Sigmoid colon (tissue), 7 donors: ENCODE results near the gene RCSD1. TPM values are rescaled to one million over a fixed set of nuclear protein-coding genes. Genes with fewer than 3 reads are reported as not detected.

Source experiments
- DNase-seq: peaks from one replicate; pipeline ENCODE4 v3.0.0-alpha.2; 2019
- H3K27ac ChIP-seq, 4 donors: fragments of 200-600 bp; sonication (generic); one replicate each; pipeline ENCODE4 v1.5.1; 2016 to 2019; ENCODE audit warnings: mild to moderate bottlenecking in 1 of 4
- H3K27me3 ChIP-seq, 3 donors: fragments of 200-600 bp; sonication (generic); one replicate each; pipeline ENCODE4 v1.5.1; 2019; ENCODE audit warnings: mild to moderate bottlenecking in 1 of 3
- H3K36me3 ChIP-seq, 4 donors: fragments of 200-600 bp; sonication (generic); one replicate each; pipeline ENCODE4 v1.5.1; 2016 to 2019
- H3K4me1 ChIP-seq, 4 donors: fragments of 200-600 bp; sonication (generic); one replicate each; pipeline ENCODE4 v1.5.1; 2017 to 2019
- H3K4me3 ChIP-seq, 4 donors: fragments of 200-600 bp; sonication (generic); one replicate each; pipeline ENCODE4 v1.5.1; 2017 to 2019; ENCODE audit warnings: mild to moderate bottlenecking in 2 of 4, moderate library complexity in 1 of 4
- H3K9me3 ChIP-seq, 4 donors: fragments of 200-600 bp in 3 of 4; sonication (generic) in 3 of 4; one replicate each; pipeline versions ENCODE4 v1.5.1 to v1.6.1; 2013 to 2019
- EP300 ChIP-seq, 4 donors: sonication (generic); formaldehyde crosslinking; IDR thresholded peaks; one replicate each; pipeline ENCODE4 v1.6.1; 2017; ENCODE audit warnings: antibody characterized with exemption in 4 of 4
- POLR2A ChIP-seq, 2 donors: fragments of 450-650 bp; IDR thresholded peaks; one replicate each; pipeline ENCODE4 v1.6.1; 2016; ENCODE audit warnings: antibody characterized with exemption in 2 of 2, mild to moderate bottlenecking in 2 of 2, moderate library complexity in 2 of 2
- POLR2AphosphoS5 ChIP-seq, 4 donors: sonication (generic); formaldehyde crosslinking; IDR thresholded peaks; one replicate each; pipeline ENCODE4 v1.6.1; 2017; ENCODE audit warnings: antibody characterized with exemption in 4 of 4
- WGBS, 2 donors: extraction: QIAGEN DNeasy Blood & Tissue Kit; methylation state at CpG; one replicate each; pipeline ENCODE4 v1.1.7; 2013; 5-methylcytosine and 5-hydroxymethylcytosine counted together
- intact Hi-C: fragments of 100-400 bp; cut with DNase I; formaldehyde crosslinking; loops from one replicate; pipeline ENCODE4 v1.15.1; 2023
- polyA plus RNA-seq, 3 donors: library from polyadenylated mRNA; stranded (reverse); fragments of 200-250 nt; gene quantifications; one replicate each; pipeline ENCODE4 v1.2.3, GENCODE V29; 2013
- total RNA-seq, 4 donors: library from RNA; depleted of rRNA; stranded (reverse); fragments of >200 nt; gene quantifications; one replicate each; pipeline ENCODE4 v1.1.0, GENCODE V29; 2016
- TF ChIP-seq, protein P1 (sequence below), 4 experiments: fragments of 450-650 bp in 3 of 4; fragments of 200-600 bp in 1 of 4; IDR thresholded peaks; one replicate each; pipeline ENCODE4 v1.5.1; 2016 to 2019; ENCODE audit warnings: antibody characterized with exemption in 4 of 4, mild to moderate bottlenecking in 3 of 4, moderate library complexity in 2 of 4
- donor health status: healthy with polysubstance abuse.
- donor health status: Bipolar disorder and iron deficiency.
- donor health status: healthy.

Gene RCSD1
- total and polyA plus RNA-seq, 7 donors = 7.8 to 52.9 (median 9.7) TPM

DNA sequence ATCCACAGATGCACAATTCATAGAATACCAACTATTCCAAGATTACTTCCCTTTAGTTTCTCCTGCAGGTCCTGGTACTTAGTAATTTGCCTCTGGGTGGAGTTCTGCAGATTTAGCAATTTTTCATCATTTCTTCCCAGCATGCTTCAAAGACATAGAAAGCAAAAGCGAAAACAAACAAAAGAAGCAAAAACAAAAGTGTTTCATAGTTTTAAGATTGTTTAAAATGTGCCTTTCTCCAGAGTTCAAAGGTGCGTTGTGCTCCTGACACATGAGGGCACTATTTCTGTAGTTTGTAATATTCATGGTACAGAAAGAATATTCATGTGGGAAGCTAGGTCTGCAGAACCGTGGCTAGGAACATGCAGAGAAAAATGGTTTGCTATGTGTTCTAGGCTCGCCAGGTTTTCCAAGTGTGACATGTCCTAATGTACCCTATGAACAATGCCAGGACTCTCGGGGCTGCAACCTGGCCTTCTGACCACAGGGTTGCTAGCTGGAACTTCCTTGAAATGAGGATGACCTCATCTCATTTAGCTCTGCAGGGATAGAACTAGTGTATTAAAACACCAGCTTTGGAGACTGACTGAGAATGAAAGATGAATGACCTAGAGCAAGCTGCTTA lies 30.0 kb upstream of the RCSD1 start:
- Histone ChIP-seq H3K27me3 (no peaks in the 10 kb centered on the region), H3K9me3 (no peaks in the 10 kb centered on the region), H3K4me3 (no peak overlapping the region), H3K4me1 (peaks cover 0 to 18% (median 14%) of the 10 kb centered on the region in 4 donors), H3K36me3 (no peaks in the 10 kb centered on the region), H3K27ac (no peak overlapping the region)
- intact Hi-C loops = loop anchor here (1.0 to 5.0 kb wide), 2 partner anchors 89 to 337 kb away; partner anchors contain the start of genes DCAF6 and MPC2
- TF ChIP-seq POLR2AphosphoS5 (IDR thresholded peaks at IDR 0.05) = no peak
- TF ChIP-seq, protein P1, sequence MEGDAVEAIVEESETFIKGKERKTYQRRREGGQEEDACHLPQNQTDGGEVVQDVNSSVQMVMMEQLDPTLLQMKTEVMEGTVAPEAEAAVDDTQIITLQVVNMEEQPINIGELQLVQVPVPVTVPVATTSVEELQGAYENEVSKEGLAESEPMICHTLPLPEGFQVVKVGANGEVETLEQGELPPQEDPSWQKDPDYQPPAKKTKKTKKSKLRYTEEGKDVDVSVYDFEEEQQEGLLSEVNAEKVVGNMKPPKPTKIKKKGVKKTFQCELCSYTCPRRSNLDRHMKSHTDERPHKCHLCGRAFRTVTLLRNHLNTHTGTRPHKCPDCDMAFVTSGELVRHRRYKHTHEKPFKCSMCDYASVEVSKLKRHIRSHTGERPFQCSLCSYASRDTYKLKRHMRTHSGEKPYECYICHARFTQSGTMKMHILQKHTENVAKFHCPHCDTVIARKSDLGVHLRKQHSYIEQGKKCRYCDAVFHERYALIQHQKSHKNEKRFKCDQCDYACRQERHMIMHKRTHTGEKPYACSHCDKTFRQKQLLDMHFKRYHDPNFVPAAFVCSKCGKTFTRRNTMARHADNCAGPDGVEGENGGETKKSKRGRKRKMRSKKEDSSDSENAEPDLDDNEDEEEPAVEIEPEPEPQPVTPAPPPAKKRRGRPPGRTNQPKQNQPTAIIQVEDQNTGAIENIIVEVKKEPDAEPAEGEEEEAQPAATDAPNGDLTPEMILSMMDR (IDR thresholded peaks at IDR 0.05) = peak; percentile 24 to 45 (median 40)
- 5 to 13% methylated on average over 5 of the region's 5 CpGs for WGBS, 2 donors
- no peak for DNase-seq

DNA sequence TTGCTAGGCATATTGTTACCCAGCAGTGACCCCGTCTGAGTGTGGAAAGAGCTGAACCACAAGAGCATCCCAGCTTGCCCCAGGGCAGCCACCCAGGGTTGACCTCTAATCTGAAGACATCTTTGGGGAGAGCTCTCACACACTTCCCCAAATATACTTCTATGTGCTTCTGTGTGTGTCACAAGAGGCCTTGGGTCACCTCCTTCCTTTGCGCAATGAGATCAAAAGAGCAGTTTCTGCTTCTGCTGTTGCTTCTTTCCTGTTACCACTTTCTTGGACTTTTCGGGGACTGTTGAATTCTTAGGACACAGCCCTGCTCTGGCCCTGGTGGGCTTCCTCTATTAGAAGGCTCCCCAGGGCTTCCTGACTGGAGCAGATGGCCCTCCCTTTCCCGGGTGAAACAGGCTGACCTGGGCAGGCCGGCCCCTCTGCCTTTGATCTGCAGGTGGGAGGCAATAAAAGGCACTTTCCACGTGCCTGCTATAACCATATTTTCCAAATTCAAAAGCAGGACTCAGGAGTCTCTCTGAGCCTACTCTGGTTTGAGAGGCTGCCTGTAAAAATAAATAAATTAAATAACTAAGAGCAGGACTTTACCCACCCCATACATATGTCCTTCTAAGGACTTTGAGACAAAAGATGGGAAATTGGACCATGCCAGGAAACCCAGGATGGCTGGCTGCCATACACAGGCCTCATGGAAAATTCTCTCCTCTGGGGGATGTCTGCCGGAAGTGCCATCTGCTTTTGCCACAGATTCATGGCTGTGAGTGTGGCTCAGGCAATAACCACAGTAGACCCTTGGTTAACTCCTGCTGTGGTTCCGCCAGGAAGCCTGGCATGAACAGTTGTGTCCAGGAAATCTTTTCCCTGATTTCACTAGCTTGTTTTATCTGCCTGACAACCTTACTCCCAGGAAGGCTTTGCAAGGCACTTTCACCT lies 28.3 kb upstream of the RCSD1 start:
- DNase-seq = peak; percentile 72
- intact Hi-C loops = loop anchor here (1.0 to 5.0 kb wide), 2 partner anchors 85 to 336 kb away; partner anchors contain the start of genes DCAF6 and MPC2
- TF ChIP-seq POLR2AphosphoS5 (IDR thresholded peaks at IDR 0.05) = peak in 2 of 4 donors; percentile 6 to 27
- TF ChIP-seq, protein P1 (IDR thresholded peaks at IDR 0.05) = no peak
- H3K36me3 ChIP-seq = no peaks in the 10 kb centered on the region
- no peak overlapping the region for H3K4me3 ChIP-seq
- peak overlapping the region; percentile 19 to 45 (median 33) for H3K27ac ChIP-seq
- 31 to 38% methylated on average over 8 of the region's 8 CpGs for WGBS, 2 donors
- H3K27me3 ChIP-seq = no peaks in the 10 kb centered on the region
- H3K9me3 ChIP-seq = peaks cover 0 to under 1% (median 0%) of the 10 kb centered on the region in 4 donors
- H3K4me1 ChIP-seq = peaks cover 0 to 18% (median 14%) of the 10 kb centered on the region in 4 donors

DNA sequence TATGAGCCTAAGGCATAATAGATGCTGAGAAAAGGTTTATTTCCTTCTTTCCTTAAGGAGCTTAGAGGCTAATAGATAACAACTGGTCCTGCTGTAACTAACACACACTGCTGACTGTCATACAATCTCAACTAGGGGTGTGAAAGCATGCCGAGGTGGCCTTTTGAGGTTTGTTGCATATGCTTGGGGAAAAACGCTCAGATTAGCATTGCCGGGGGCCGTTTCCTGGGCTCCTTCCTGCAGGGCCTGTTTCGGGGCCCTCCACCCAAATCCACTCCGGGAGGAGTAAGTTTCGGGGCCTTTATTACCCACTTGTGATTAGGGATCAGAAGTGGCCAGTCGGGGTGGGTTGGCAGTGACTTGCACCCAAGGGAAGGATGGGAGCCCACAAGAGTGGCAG lies 27.2 kb upstream of the RCSD1 start:
- no peak overlapping the region for H3K4me3 ChIP-seq
- H3K9me3 ChIP-seq = peaks cover 0 to 12% (median 5%) of the 10 kb centered on the region in 4 donors
- TF ChIP-seq POLR2AphosphoS5 (IDR thresholded peaks at IDR 0.05) (no peak), EP300 (IDR thresholded peaks at IDR 0.05) (no peak), POLR2A (IDR thresholded peaks at IDR 0.05) (no peak)
- TF ChIP-seq, protein P1 (IDR thresholded peaks at IDR 0.05) = no peak
- no peak for DNase-seq
- H3K4me1 ChIP-seq = peaks cover 0 to 18% (median 14%) of the 10 kb centered on the region in 4 donors
- intact Hi-C loops = loop anchor here (5.0 kb wide), 1 partner anchor 334 kb away; the partner anchor contains the start of genes DCAF6 and MPC2
- no peak overlapping the region for H3K27ac ChIP-seq
- no peaks in the 10 kb centered on the region for H3K36me3 ChIP-seq
- no peaks in the 10 kb centered on the region for H3K27me3 ChIP-seq
- WGBS, 2 donors = 61 to 86% methylated on average over 8 of the region's 8 CpGs

DNA sequence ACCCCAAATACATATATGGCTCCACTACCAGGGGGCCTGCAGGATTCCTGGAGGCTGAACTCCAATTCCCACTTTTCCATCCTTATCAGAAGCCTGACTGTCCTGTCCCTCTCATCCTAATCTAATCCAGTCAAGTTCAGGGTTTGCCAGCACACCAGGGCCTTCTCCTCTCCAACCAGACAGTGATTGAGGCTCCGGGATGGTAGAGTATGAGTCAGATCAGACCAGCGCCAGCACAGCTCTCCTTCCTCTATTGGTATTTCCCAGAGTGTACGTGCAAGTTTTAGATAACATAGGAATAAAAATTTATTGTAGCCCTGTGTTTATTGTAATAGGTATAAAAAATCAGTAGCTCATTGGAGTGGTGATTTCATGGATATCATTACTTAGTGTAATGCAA lies 24.5 kb upstream of the RCSD1 start:
- no peak overlapping the region for H3K4me3 ChIP-seq
- DNase-seq = no peak
- intact Hi-C loops = no loop called here

More for the DNA sequence above, 24.5 kb upstream of the RCSD1 start:
- TF ChIP-seq, protein P1 (IDR thresholded peaks at IDR 0.05) = no peak
- TF ChIP-seq POLR2AphosphoS5 (IDR thresholded peaks at IDR 0.05) (no peak), POLR2A (IDR thresholded peaks at IDR 0.05) (no peak), EP300 (IDR thresholded peaks at IDR 0.05) (no peak)
- no peaks in the 10 kb centered on the region for H3K27me3 ChIP-seq
- H3K4me1 ChIP-seq = peaks cover 0 to 13% (median 7%) of the 10 kb centered on the region in 4 donors
- peaks cover 0 to 15% (median 5%) of the 10 kb centered on the region in 4 donors for H3K9me3 ChIP-seq
- WGBS, 2 donors = 43 to 77% methylated on average over 3 of the region's 3 CpGs
- H3K27ac ChIP-seq = no peak overlapping the region
- no peaks in the 10 kb centered on the region for H3K36me3 ChIP-seq
